GM21825 (cell line): ENCODE results near the gene CRYGA.
"Not testable (repeated sequence)": the region's sequence is repeated elsewhere in the genome, so short reads cannot be mapped to it uniquely, and the experiment has no call there.

Experiments
- ATAC-seq: cut with Tn5 transposase; IDR thresholded peaks from one replicate; pipeline ENCODE4 v1.9.1; 2021; ENCODE audit warnings: mild to moderate bottlenecking, moderate library complexity; ENCODE audit not compliant: unreplicated experiment

The CRYGA gene

DNA sequence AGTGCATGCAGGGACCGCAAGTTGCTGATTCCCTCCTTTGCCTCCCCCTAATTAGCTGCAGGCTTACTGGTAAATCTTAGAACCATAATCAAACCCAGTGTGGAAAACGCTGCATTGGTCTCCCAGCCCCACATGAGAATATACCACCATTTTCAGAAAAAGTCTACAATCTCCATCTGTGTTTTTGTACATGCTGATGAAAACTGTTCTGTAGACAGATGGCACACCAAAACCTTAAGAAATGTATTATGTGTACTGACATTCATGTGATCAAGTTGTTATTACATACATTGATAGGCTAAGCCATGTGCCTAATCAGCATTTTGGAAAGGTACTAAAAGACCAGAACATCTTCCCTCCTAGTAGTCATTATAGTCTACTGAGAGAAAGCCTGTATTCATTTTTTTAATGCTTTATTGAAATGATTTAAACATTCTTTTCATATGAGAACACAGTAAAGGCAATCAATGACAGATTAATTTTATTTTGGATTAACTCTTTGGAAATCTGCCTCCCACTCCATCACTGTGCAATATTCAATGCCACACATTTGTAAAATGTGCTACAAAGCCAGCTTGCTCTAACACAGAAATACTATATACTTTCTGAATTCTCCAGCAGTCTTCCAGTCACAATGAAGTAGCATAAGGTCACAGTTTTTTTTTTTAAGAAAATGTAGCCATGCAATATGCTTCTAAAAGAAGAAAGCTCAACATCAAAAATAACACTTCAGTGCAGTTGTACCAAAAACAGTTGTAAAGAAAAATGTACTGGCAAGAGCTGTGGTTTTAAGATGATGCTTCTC is 1.8 kb upstream of the CRYGA start:
- ATAC-seq, result no peak

DNA sequence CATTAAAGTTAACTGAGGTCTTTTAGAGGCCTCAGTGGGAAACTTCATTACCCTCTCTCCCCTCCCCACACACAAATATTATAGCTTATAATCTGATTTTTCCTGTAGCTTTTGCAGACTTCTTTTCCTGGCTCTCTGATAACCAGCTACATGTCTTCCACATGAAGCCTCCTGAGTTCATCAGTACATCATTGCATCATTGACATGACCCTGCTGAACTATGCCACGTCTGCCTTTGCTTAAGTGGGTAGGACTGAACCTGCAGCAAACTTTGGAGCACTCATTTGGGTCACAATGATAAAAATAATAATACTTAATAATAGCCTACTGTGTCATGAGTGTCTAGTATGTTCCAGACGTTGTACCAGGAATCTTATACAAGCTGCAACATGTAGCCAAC is 7.0 kb downstream of the CRYGA start:
- ATAC-seq, result no peak

DNA sequence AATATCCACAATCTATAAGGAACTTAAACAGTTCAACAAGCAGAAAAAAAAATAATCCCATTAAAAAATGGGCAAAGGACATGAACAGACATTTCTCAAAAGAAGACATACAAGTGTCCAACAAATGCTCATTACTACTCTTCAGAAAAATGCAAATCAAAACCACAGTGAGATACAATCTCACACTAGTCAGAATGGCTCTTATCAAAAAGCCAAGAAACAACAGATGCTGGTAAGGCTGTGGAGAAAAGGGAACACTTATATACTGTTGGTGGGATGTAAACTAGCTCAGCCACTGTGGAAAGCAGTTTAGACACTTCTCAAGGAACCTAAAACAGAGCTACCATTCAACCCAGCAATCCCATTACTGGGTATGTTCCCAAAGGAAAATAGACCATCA is 10.2 kb downstream of the CRYGA start:
- no peak for ATAC-seq

DNA sequence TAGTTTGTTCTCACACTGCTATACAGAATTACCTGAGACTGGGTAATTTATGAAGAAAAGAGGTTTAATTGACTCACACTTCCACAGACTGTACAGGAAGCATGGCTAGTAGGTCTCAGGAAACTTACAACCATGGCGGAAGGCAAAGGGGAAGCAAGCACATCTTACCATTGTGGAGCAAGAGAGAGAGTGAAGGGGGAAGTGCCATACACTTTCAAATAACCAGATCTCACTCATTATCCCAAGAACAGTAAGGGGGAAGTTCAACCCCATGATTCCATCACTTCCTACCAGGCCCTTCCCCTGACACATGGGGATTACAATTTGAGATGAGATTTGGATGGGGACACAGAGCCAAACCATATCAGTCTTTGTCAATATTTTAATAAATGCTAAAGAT is 12.4 kb downstream of the CRYGA start:
- ATAC-seq, result no peak

DNA sequence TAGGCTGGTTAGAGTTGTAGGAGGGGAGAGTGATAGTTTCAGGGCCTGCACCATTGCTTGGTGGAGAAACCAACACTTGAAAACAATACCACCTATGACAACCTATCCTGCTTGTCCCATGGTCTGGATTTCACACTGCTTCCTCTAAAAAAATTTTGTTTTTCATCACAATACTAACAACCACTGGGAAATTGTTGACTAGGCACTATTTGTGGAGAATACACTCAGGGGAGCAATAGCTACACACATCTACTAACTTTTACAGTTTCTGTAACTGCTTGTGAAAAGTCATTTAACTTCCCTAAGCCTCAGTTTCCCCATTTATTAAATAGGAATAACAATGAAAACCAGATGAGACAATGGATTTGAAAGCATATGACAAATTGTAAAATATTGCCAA is 13.3 kb downstream of the CRYGA start:
- no peak for ATAC-seq

DNA sequence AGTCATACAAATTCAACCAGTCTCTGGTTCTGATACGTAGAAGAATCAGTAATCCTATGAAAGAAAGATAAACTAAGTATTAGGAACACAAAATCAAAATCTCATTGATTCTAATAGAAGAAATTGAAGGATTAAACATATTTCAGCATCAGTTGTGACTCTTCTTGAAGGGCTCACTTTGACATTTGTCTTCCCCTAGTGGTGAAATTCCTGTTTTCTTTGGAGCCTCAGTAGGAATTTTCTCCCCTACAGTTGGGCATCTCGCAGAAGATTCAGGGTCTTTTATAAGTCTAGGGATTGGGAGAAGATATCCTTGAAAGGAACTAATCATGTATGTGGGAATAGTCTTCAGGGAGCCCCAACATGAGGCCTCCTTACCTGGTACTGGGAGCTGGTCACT is 14.6 kb downstream of the CRYGA start:
- no peak for ATAC-seq

DNA sequence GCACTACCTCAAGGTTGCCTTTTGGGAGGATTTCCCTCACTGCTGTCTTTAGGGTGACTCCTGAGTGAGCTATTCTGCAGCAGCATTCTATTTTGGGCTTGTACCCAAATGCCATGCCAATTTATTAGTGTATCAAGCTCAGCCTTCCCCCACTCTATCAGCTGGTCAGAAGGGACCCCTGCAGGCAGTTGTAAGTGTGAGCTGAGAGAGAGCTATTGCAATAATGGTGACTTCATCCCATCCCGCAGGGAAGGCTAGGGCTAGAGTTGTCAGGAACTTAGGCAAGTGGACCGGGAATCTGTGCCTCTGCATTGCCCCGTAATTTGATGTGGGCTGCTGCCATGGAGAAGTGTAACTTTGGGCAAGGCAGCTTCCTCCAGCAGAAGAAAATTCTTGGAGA is 15.6 kb downstream of the CRYGA start:
- ATAC-seq, result no peak

DNA sequence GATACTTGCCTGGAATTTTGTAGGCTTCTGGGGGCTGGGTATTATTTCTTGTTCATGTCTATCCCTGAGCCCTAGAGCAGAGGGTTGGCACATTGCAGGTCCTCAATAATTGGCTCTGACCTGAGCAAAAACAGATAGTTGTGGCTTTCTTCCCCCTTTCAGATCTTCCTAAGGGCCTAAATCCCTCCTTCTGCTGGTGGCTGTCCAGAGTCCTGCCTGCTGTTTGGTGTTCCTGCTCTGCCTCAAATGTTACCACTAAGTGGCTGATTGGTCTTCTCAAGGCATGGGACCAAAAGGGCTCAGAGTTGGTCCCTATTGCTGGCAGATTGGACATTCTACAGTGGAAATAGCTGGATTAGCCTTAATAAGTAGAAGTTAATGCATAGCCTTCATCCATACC is 16.4 kb downstream of the CRYGA start:
- no peak for ATAC-seq

DNA sequence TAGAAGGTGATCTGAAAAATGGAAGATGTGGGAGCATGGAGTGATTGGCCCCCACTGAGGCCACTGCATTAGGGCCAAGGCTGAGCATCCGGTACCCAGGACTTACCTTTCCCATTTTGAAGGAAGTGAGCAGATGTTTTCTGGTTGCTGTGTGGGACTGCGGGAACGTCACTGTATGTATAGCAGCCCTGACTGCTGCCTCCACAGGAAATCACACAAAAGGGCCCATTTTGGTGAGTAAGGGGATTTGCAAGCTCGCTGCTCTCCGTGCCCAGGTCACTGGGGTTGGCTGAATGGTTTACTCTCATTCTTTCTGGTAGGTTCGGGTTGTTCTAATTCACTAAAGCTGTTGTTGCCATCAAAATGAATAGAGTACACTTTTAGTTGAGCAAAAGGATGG is 17.4 kb downstream of the CRYGA start, which contains the start of gene CRYGB:
CRYGB (minus strand) TSS at position 153 of the 400 bp plus-strand sequence; CDS start at position 115, 38 bp downstream.
- ATAC-seq, result no peak

DNA sequence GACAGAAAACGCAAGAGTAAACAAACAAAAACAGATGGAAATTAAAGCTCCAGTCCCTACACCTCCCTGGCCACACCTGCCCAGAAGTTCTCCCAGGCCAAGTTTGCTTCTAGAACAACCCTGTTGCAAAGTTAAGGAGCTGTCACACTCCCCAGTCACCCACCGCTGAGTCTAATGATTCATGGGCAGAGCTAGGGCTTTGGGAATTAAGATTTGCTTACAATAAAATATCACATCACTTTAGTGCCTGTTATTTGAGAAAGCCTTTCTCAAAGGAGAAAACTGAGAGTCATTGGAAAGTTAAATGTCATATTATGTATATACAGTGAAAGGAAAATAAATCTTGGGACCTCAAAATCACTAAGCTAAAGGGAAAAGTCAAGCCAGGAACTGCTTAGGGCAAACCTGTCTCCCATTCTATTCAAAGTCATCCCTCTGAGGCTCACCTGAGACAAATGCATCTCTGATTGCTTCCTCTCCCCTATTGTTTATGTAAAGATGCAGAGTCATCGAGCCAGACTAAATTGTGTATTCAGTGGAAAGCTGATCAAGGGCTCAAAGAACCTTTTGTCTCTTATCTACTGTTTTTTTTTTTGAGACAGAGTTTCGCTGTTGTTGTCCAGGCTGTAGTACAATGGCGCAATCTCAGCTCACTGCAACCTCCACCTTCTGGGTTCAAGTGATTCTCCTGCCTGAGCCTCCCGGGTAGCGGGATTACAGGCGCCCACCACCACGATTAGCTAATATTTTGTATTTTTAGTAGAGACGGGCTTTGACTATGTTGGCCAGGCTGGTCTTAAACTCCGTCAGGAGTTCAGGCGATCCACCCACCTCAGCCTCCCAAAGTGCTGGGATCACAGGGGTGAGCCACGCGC is 20.2 kb downstream of the CRYGA start:
- ATAC-seq, result no peak

DNA sequence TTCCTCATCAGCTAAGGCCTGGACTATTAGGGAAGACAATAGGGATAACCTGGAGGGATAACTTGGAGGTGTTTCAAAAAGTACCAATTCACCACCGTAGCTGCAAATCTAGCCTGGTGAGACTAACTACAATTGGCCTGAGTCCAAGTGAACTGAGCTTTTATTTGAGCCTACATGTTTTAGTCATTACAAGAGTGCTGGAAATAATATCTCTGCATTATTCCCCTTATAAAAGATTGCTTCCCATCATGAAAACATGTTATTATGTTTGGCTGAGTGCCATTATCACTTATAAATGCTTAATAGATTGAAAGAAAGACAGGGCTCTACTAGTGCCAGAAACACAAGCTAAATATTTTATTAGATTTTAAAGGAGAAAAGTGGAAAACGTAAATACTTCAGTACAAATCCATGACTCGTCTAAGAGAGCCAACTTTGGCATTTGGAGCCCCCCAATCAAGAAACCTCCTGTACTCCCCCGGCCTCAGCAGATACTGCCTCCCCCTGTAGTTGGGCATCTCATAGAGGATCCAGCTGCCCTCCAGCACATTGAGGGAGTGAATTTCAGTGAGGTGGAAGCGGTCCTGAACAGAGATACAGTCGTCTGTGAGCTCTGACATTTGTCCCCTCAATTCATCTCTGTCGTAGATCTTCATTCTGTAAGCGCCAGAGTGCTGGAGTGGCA is 21.0 kb downstream of the CRYGA start:
- ATAC-seq, result no peak

DNA sequence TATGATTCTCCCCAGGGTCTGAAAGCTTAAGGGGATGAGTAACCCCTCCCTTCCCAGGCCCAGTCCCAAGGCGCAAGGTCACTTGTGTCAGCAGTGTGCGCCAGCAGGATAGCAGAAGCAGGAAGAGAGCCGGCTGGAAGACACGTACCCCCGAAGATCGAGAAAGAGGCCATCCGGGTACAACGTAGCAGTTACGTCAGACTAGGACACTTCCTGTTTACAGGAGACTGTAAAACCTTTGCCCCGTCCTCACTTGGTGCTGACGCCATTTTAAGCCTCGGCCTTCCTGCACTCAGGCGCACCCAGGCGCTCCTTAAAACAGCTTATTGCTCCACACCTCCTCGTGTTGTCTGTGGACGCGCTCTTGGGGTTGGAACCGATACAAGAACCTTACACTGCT is 23.9 kb downstream of the CRYGA start:
- no peak for ATAC-seq

DNA sequence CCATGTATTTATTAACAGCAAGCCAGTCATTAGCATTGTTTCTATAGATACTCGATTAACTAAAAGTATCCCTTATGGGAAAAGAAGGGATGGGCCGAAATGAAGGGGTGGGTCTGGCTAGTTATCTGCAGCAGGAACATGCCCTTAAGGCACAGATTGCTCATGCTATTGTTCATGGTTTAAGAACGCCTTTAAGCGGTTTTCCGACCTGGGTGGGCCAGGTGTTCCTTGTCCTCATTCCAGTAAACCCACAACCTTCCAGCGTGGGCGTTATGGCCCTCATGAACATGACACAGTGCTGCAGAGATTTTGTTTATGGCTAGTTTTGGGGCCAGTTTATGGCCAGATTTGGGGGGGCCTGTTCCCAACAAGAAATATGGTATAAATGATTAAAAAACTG is 25.1 kb downstream of the CRYGA start:
- ATAC-seq, result not testable (repeated sequence)

DNA sequence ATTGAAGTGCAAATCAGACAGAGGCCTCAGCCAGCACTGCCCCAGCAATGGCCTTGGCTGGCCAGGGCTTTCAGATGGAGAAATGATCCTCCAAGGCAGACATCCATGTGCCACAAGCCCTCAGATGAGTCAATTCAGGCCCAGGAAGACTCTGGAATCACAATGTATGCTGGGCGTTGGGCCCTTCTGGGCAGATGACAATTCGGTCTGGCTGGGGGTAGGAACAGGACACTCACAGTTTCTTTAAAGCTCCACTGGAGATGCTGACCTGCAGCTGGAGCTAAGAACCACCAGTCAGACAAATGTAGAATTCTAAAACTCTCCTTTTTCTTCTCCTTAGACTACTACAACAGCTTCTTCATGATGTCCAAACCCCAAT is 26.7 kb downstream of the CRYGA start:
- no peak for ATAC-seq

DNA sequence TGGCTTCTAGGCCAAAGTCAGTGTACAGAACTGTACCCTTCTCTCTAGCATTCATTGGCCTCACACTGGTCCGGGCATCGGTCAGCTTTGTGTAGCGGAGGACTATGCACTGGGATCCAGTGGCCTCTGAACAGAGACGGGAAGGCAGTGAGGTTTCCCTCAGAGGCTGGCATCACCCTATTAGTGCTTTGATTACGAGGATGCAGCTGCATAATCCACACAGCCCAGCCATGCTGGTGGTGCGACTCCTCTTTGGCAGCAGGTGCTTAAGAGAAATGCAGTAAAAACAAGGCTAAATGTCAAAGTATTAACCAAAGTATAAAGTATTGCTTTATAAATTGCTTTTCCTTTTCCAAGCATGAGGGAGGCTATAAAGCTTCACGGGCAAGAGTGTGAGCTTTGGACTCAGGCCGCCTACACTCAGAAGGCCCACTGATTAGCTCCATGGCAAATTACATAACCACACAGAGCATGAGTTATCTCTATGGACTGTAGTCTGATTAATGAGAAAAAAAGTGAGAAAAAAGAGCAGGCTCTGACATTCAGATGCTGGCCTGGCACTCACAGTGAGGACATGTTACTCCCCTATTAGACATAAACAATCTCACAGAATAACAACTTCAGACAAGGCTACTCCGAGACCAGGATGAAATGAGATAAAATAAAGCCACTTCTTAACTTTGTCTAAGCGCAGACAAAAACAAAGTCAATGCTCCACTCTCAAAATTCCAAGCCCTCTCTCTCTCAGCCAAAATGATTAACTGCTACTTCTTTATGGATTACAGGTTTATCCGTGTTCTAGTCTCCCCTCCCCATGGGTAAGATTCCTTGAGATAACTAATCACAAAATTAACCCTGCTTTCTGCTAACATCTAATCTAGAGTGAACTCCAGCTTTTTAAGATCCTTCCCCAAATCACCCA is 27.3 kb downstream of the CRYGA start:
- no peak for ATAC-seq

DNA sequence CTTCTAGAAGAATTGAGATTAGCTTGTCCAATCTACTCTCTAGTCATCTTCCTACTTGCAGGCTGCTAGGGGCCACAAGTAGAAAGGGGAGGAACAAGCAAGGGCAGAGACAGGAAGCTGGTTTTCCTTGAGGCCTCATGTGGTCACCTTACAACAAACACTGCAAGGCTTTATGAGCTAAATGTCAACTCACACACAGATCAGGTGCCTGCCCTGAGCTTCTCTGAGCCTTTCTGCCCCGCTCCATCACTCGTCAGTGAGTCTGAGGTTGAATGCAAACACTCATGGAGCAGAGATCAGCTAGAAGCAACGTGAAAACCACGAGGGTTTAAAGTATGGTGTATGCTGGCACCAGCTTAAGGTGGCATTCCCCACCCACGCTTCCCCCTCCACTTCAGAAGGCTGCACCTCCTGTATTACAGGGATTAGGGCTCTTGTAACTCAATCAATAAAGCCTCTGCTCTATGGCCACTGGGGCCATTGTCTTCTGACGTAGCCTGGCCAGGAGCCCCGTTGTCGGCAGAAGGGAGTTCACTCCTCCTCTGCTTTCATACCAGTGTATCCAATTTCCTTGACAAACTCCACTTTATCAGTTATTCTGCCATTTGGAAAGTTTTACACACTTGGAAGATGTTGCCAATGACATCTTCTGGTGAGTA is 28.3 kb downstream of the CRYGA start:
- ATAC-seq, result no peak

DNA sequence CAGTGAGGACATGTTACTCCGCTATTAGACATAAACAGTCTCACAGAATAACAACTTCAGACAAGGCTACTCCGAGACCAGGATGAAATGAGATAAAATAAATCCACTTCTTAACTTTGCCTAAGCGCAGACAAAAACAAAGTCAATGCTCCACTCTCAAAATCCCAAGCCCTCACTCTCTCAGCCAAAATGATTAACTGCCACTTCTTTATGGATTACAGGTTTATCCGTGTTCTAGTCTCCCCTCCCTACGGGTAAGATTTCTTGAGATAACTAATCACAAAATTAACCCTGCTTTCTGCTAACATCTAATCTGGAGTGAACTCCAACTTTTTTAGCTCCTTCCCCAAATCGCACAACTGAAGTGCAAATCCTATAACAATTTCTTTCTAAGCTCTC is 32.7 kb downstream of the CRYGA start:
- ATAC-seq, result no peak

DNA sequence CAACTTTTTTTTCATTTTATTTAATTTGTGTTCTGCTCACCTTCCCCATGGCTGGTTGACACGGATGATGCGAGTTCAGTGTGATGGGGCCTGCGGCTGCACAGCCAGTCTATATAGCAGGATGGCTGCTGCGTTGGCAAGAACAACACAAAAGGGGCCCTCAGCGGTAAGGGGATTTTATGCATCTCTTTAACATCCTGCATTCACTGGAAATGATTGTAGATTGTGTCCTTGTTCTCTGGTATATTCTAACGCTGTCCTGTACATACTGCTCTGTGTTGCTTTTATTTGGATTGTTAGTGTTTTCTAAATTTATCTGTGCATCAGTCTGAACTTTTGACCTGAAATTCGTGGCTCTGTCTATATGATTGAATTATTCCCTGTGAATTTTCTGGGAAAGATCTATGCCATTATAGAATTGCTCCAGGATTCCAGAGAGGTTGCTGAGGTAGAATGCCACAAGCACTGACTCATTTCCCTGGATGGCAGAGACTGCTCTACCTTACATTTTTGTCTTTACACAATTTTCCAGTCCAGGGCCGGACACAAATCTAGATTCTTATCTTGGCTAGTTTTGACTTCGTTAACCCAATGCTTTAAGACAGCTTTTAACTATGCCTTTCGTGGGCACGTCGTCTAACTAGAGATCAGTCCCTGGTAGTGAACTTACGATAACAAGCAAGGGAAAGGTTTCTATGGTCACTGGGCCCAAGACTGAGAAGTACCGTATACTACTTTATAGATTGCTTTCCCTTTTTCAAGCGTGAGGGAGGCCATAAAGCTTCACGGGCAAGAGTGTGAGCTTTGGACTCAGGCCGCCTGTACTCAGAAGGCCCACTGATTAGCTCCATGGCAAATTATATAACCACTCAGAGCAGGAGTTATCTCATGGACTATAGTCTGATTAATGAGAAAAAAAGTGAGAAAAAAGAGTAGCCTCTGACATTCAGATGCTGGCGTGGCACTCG is 33.4 kb downstream of the CRYGA start, which contains the start of gene CRYGC:
CRYGC (minus strand) TSS at position 85 of the 968 bp plus-strand sequence; CDS start at position 49, 36 bp downstream.
- ATAC-seq, result no peak

DNA sequence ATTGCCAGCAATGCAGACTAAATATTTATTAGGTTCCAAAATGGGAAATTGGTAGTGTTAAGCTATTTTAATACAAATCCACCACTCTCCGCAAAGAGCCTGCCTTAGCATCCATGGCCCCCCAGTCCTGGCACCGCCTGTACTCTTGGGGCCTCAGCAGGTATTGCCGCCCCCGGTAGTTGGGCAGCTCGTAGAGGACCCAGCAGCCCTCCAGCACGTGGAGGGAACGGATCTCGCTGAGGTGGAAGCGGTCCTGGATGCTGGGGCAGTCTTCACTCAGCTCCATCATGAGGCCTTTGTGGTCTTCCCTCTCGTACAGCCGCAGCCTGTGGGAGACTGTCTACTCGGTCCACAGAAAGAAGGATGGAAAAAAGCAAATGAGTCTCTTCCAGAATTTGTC is 35.3 kb downstream of the CRYGA start:
- ATAC-seq, result no peak
